ENCODE measurements around the gene ELAVL3.

Gene ELAVL3

DNA sequence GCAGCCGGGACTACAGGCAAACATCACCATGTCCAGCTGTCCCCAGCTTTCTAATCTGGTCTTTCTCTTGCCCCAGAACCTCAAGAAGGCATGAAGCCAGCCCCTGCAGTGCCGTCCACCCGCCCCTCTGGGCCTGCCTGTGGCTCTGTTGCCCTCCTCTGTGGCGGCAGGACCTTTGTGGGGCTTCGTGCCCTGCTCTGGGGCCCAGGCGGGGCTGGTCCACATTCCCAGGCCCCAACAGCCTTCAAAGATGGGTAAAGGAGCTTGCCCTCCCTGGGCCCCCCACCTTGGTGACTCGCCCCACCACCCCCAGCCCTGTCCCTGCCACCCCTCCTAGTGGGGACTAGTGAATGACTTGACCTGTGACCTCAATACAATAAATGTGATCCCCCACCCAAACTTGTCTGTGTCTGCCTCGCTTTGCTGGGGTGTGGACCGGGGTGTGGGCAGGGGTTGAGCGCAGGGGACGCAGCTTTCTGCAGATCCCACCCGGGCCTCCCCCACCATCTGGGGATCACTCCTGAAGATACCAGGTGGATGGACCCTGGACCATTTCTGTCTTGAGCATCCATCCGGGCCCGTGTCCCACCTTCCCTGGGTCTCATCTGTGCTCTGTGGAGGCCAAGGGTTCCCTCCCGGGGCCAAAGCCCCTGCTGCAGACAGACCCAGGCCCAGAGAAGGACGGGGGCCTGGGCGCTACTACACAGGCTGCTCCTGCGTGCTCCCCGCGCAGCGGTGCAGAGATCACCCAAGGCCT lies 30.1 kb downstream of the ELAVL3 start:
- TF ChIP-seq, protein P1, sequence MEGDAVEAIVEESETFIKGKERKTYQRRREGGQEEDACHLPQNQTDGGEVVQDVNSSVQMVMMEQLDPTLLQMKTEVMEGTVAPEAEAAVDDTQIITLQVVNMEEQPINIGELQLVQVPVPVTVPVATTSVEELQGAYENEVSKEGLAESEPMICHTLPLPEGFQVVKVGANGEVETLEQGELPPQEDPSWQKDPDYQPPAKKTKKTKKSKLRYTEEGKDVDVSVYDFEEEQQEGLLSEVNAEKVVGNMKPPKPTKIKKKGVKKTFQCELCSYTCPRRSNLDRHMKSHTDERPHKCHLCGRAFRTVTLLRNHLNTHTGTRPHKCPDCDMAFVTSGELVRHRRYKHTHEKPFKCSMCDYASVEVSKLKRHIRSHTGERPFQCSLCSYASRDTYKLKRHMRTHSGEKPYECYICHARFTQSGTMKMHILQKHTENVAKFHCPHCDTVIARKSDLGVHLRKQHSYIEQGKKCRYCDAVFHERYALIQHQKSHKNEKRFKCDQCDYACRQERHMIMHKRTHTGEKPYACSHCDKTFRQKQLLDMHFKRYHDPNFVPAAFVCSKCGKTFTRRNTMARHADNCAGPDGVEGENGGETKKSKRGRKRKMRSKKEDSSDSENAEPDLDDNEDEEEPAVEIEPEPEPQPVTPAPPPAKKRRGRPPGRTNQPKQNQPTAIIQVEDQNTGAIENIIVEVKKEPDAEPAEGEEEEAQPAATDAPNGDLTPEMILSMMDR (IDR thresholded peaks at IDR 0.05; ENCODE audit: extremely low read depth, missing control alignments), result no peak
- no peak for DNase-seq (ENCODE audit: low spot score)

DNA sequence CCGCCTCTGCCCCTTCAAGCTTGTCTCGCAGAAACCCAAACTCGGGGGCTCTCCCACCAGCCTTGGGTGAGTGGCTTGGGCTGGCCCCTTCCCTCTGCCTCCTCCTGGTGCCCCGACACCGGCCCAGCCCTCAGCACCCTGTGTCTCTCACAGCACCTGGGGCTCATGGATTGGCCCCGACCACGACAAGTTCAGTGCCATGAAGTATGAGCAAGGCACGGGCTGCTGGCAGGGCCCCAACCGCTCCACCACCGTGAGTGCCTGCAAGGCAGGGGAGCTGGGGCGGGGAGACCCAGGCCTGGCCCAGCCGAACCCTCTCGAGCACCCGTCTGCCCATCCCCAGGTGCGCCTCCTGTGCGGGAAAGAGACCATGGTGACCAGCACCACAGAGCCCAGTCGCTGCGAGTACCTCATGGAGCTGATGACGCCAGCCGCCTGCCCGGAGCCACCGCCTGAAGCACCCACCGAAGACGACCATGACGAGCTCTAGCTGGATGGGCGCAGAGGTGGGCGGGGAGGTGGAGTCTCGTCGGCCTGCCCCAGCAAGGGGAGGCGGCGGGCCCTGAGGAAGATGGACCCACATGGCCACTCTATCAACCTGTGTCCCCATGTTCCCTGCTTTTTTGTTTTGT lies 31.8 kb downstream of the ELAVL3 start:
- no peak for DNase-seq (ENCODE audit: low spot score)
- TF ChIP-seq, protein P1 (IDR thresholded peaks at IDR 0.05; ENCODE audit: extremely low read depth, missing control alignments), result no peak

DNA sequence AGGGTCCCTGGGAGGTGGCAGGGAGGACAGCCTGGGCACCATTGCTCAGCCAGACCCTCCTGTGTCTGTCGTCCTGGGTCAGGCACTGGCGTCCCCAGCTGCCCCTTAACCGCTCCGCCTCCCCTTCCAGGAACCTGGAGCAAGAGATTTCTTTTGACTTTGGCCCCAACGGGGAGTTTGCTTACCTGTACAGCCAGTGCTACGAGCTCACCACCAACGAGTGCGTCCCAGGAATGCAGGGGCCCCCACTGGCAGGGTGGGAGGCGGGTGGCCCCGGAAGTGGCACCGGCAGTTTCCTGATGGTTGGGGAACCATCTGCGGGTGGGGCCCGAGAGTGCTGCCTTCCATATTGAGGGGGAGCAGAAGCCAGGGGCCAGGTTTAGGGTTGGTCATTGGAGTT lies 32.4 kb downstream of the ELAVL3 start:
- no peak for DNase-seq (ENCODE audit: low spot score)
- TF ChIP-seq, protein P1 (IDR thresholded peaks at IDR 0.05; ENCODE audit: extremely low read depth, missing control alignments), result no peak

DNA sequence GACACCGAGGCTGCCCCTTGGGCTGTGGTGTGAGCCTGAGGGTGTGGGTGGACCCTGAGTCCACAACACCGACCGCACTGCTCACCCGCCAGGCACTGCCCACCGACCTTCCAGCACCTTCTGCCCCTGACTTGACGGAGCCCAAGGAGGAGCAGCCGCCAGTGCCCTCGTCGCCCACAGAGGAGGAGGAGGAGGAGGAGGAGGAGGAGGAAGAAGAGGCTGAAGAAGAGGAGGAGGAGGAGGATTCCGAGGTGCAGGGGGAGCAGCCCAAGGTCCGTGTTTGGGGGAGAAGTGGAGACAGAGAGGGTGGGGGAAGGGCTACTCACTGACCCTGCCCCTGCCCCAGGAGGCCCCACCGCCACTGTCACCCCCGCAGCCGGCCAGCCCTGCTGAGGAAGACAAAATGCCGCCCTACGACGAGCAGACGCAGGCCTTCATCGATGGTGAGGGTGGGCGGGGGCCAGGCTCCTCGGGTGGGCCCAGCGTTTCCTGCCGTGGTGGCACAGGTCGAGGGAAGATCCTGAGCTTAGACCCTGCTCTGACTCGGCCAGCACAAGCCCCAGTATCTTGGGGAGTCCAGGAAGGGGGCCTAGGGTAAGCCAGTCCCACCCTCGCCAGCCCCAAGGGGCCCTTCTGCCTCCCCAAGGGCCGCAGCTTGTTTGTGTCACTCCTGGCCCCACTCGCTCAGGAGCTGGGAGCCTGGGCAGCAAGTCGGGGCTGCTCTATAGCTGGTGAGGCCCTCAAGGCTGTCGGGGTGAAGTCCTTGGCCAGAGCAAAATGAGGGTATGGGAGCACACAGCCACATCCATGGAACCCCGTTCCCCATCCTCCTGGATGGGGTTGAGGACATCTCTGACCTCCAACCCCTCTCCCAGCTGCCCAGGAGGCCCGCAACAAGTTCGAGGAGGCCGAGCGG lies 33.2 kb downstream of the ELAVL3 start:
- TF ChIP-seq, protein P1 (IDR thresholded peaks at IDR 0.05; ENCODE audit: extremely low read depth, missing control alignments), result no peak
- no peak for DNase-seq (ENCODE audit: low spot score)

DNA sequence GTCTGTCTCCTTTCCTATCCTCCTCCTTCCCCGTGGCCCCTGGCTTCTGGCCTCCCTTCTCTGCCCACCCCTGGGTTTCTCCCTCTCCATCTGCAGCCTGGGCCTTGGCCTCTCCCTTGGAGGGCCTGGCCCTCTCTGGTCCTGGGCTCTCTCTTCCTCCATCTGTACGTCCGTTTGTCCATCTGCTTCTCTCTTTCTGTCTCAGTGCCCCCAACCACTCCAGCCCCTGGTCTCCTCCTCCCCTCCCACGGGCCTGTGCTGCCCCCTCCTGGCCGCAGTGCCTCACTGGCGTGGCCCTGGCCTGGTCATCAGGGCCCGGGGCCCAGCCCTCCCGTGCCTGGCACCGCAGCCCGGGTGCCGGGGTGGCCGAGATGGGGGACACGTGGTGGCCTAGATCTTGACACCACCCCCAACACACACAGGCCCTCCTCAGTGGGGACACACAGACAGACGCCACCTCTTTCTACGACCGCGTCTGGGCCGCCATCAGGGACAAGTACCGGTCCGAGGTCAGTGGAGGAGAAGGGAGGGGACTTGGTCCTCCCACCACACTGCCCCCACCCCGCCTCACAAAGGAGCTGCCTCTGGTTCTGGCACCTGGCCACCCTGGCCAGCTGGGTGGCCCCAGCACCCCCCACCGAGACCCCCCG lies 34.1 kb downstream of the ELAVL3 start:
- TF ChIP-seq, protein P1 (IDR thresholded peaks at IDR 0.05; ENCODE audit: extremely low read depth, missing control alignments), result peak; percentile 81
- peak; percentile 79 for DNase-seq (ENCODE audit: low spot score)

DNA sequence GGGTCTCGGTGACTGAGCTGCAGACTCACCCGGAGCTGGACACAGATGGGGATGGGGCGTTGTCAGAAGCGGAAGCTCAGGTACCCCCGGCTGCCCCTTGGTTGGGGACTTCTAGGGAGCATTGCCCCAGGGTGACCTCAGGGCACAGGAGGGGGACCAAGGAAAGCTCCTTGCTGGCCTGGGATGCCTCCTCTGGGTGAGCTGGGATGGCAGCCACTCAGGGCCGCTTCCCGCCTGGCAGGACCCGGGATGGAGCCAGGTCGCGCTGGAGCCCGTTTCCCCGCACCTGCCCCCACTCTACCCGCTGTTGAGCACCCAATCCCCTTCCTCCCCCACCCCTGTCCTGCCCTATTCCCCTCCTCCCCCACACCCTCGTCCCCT lies 34.6 kb downstream of the ELAVL3 start:
- TF ChIP-seq, protein P1 (IDR thresholded peaks at IDR 0.05; ENCODE audit: extremely low read depth, missing control alignments), result no peak
- no peak for DNase-seq (ENCODE audit: low spot score)
